Measurements from ENCODE around the gene BEND2. TPM values are rescaled to one million over a fixed set of nuclear protein-coding genes. Genes with fewer than 3 reads are reported as not detected.
"Not testable (repeated sequence)": the region's sequence is repeated elsewhere in the genome, so short reads cannot be mapped to it uniquely, and the experiment has no call there.

BEND2 gene
- total RNA-seq (10 to 100 TPM in 1 of 2 donors, under 1 TPM in 1; 0.07 to 11.9 TPM), total RNA-seq (0 reads per million in 2 donors)

GRCh38 chrX:18220786-18221185 lies at the start of gene BEND2:
Gene BEND2 (minus strand): TSS chrX:18220886. CDS start chrX:18220750, 136 bp downstream.
- DNase-seq (no peak), ATAC-seq (no peak)
- Mint-ChIP-seq H3K36me3 (ENCODE audit: low read depth) (no peaks in the 10 kb centered on the region), H3K4me3 (no peak within 1 kb of the TSS), H3K27ac (no peak within 1 kb of the TSS), H3K27me3 (peaks cover 5% of the 10 kb centered on the region), H3K4me1 (no peaks in the 10 kb centered on the region)
- H3K9me3 ChIP-seq (ENCODE audit: control insufficient read depth, low read length, poor library complexity, severe bottlenecking): no peaks in the 10 kb centered on the region

- H3K36me3 Mint-ChIP-seq (ENCODE audit: low read depth): no peaks in the 10 kb centered on the region
- no peak for DNase-seq
- no peaks in the 10 kb centered on the region for H3K4me1 Mint-ChIP-seq
- H3K9me3 ChIP-seq (ENCODE audit: control insufficient read depth, low read length, poor library complexity, severe bottlenecking): no peaks in the 10 kb centered on the region
- H3K27ac Mint-ChIP-seq: peak overlapping the region; percentile 8
- H3K4me3 Mint-ChIP-seq: no peak overlapping the region
- H3K27me3 Mint-ChIP-seq: no peaks in the 10 kb centered on the region
- no peak for ATAC-seq
Measured at GRCh38 chrX:18255059-18255458, 34.4 kb upstream of the BEND2 start.

GRCh38 chrX:18252644-18253359 lies 32.1 kb upstream of the BEND2 start:
- no peaks in the 10 kb centered on the region for H3K9me3 ChIP-seq (ENCODE audit: control insufficient read depth, low read length, poor library complexity, severe bottlenecking)
- ATAC-seq (no peak), DNase-seq (no peak)
- Mint-ChIP-seq H3K4me1 (no peaks in the 10 kb centered on the region), H3K27ac (no peak overlapping the region), H3K27me3 (no peaks in the 10 kb centered on the region), H3K4me3 (no peak overlapping the region), H3K36me3 (ENCODE audit: low read depth) (no peaks in the 10 kb centered on the region)

DNA sequence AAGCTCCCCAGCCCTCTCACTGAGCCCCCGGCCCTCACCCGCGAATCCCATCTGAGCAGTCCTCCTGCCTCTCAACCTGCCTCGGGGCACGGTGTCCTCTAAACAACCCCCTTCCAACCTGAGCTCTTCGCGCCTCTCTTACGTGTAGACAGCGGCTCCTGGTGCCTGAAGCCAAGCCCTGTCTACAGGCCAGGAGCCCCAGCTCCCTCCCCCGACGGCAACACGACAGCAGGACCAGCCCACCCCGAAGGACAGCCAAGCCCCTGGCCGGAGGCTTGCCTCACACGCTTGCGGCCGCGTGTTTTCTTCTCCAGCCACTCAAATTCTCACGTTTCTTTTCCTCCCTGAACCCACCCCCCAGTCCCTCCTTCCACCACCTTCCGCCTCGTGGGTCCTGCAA lies 9.0 kb upstream of the BEND2 start:
- peaks cover 11% of the 10 kb centered on the region for H3K27me3 Mint-ChIP-seq
- DNase-seq; ATAC-seq; H3K9me3 ChIP-seq (ENCODE audit: control insufficient read depth, low read length, poor library complexity, severe bottlenecking); H3K36me3 Mint-ChIP-seq (ENCODE audit: low read depth); H3K27ac Mint-ChIP-seq; H3K4me3 Mint-ChIP-seq; H3K4me1 Mint-ChIP-seq: not testable (repeated sequence)

GRCh38 chrX:18228069-18228468 lies 7.4 kb upstream of the BEND2 start:
- ATAC-seq (no peak), DNase-seq (no peak)
- Mint-ChIP-seq H3K4me1 (no peaks in the 10 kb centered on the region), H3K27me3 (peaks cover 11% of the 10 kb centered on the region), H3K36me3 (ENCODE audit: low read depth) (no peaks in the 10 kb centered on the region), H3K4me3 (no peak overlapping the region), H3K27ac (no peak overlapping the region)
- no peaks in the 10 kb centered on the region for H3K9me3 ChIP-seq (ENCODE audit: control insufficient read depth, low read length, poor library complexity, severe bottlenecking)

DNA sequence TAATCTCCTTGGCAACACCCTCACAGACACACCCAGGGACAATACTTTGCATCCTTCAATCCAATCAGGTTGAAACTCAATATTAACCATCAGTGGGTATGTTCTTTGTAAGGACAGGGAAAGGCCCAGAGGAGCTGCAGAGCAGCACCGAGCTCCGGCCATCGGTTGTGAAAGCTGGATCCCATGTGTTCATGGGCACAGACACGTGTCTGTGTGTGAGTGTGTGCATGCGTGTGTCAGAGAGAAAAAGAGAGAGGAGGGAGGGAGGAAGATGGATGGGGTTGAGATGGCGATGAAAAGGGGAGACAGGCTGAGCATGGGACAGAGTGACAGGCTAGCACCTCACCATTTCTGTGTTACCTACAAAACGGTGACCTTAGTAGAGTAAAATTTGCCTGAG lies 6.8 kb upstream of the BEND2 start:
- H3K4me1 Mint-ChIP-seq: no peaks in the 10 kb centered on the region
- H3K27ac Mint-ChIP-seq: no peak overlapping the region
- peaks cover 11% of the 10 kb centered on the region for H3K27me3 Mint-ChIP-seq
- H3K9me3 ChIP-seq (ENCODE audit: control insufficient read depth, low read length, poor library complexity, severe bottlenecking): no peaks in the 10 kb centered on the region
- H3K4me3 Mint-ChIP-seq: no peak overlapping the region
- DNase-seq: no peak
- no peaks in the 10 kb centered on the region for H3K36me3 Mint-ChIP-seq (ENCODE audit: low read depth)
- no peak for ATAC-seq

- DNase-seq: no peak
- no peak overlapping the region for H3K27ac Mint-ChIP-seq
- H3K36me3 Mint-ChIP-seq (ENCODE audit: low read depth): no peaks in the 10 kb centered on the region
- no peaks in the 10 kb centered on the region for H3K27me3 Mint-ChIP-seq
- ATAC-seq: no peak
- no peaks in the 10 kb centered on the region for H3K4me1 Mint-ChIP-seq
- no peaks in the 10 kb centered on the region for H3K9me3 ChIP-seq (ENCODE audit: control insufficient read depth, low read length, poor library complexity, severe bottlenecking)
- H3K4me3 Mint-ChIP-seq: no peak overlapping the region
Measured at GRCh38 chrX:18210470-18210869, 10.2 kb downstream of the BEND2 start.

DNA sequence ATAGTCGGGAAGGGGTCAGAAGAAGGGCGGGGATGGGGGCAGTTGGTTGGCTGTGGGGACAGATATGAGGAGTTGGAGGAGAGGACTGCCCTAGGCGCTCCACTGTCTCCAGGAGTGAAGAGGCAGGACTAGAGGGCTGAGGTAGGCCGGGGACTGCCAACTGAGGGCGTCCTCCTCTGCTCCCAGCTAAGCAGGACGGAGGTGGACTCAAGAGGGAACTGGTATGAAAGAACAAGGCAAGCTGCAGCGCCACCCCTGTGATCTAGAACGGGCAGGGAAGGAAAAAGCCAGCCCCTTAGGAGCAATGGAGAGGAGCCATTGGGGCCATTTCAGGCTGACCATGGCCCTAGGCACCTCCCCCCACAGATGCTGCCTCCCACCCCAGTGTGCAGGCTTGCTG lies 14.0 kb downstream of the BEND2 start:
- no peaks in the 10 kb centered on the region for H3K4me1 Mint-ChIP-seq
- no peak for ATAC-seq
- DNase-seq: no peak
- H3K27me3 Mint-ChIP-seq: no peaks in the 10 kb centered on the region
- H3K4me3 Mint-ChIP-seq: no peak overlapping the region
- H3K27ac Mint-ChIP-seq: no peak overlapping the region
- no peaks in the 10 kb centered on the region for H3K9me3 ChIP-seq (ENCODE audit: control insufficient read depth, low read length, poor library complexity, severe bottlenecking)
- no peaks in the 10 kb centered on the region for H3K36me3 Mint-ChIP-seq (ENCODE audit: low read depth)

DNA sequence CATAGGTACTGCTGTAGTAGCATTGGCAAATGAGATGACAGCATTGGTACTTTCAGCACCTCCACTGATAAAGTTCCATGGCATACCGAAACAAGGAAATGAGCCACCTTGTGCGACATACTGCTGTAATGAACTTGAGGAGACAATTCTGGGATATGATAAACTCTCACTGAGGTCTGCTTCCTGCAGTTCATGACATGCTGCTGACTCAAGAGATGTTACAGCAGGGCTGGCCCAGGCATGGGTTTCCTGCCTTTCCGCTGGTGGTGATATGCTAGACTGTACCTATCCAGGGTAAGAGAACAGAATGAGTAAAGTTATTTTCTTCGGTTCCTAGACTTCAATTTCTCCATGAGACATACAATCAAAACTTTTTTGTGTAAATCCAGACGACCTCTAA lies 17.1 kb downstream of the BEND2 start:
- no peaks in the 10 kb centered on the region for H3K27me3 Mint-ChIP-seq
- no peak overlapping the region for H3K27ac Mint-ChIP-seq
- DNase-seq: no peak
- ATAC-seq: no peak
- no peaks in the 10 kb centered on the region for H3K36me3 Mint-ChIP-seq (ENCODE audit: low read depth)
- H3K4me1 Mint-ChIP-seq: no peaks in the 10 kb centered on the region
- H3K9me3 ChIP-seq (ENCODE audit: control insufficient read depth, low read length, poor library complexity, severe bottlenecking): no peaks in the 10 kb centered on the region
- no peak overlapping the region for H3K4me3 Mint-ChIP-seq

DNA sequence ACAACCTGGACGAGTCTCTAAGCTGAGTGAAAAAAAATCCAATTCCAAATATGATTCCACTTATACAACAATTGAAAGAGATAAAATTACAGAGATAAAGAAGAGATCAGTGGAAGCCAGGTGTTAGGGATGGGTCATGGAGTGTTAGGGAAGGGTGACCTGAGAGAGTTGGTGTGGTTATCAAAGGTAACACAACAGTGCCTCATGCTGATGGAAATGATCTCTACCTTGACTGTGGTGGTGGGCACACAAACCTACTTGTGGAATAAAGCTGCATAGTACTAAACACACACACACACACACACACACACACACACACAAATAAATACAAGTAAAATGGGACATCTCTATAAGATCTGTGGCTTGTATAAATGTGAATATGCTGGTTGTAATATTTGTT lies 26.0 kb downstream of the BEND2 start:
- ATAC-seq: no peak

DNA sequence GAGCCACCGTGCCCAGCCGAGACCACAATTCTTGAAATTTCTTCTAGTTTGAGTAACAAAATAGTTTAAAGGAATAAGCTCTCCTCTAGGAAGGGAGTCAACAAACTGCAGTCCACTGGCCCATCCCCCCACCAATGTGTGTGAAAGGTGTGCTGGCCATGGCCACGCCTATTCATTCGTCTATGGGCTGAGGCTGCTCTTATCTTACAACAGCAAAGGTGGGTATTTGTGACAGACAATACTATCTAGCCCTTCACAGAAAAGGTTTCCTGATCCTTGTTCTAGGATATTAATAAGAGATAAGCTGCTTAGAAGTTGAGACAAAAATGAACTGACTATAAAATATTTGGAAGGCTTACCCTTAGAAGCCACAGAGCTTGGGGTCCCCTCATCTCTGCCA lies 41.2 kb downstream of the BEND2 start:
- no peak for DNase-seq
- no peaks in the 10 kb centered on the region for H3K9me3 ChIP-seq (ENCODE audit: control insufficient read depth, low read length, poor library complexity, severe bottlenecking)
- Mint-ChIP-seq H3K27me3 (peaks cover under 1% of the 10 kb centered on the region), H3K27ac (no peak overlapping the region), H3K4me3 (no peak overlapping the region), H3K36me3 (ENCODE audit: low read depth) (peaks cover 2% of the 10 kb centered on the region), H3K4me1 (no peaks in the 10 kb centered on the region)
- no peak for ATAC-seq

More for the DNA sequence above, 26.0 kb downstream of the BEND2 start:
- no peaks in the 10 kb centered on the region for H3K9me3 ChIP-seq (ENCODE audit: control insufficient read depth, low read length, poor library complexity, severe bottlenecking)
- no peaks in the 10 kb centered on the region for H3K4me1 Mint-ChIP-seq
- H3K27me3 Mint-ChIP-seq: no peaks in the 10 kb centered on the region
- no peak for DNase-seq
- no peak overlapping the region for H3K4me3 Mint-ChIP-seq
- no peaks in the 10 kb centered on the region for H3K36me3 Mint-ChIP-seq (ENCODE audit: low read depth)
- no peak overlapping the region for H3K27ac Mint-ChIP-seq

GRCh38 chrX:18174971-18175370 lies 45.7 kb downstream of the BEND2 start:
- Mint-ChIP-seq H3K27me3 (peaks cover 4% of the 10 kb centered on the region), H3K4me3 (no peak overlapping the region), H3K36me3 (ENCODE audit: low read depth) (peaks cover 2% of the 10 kb centered on the region), H3K27ac (no peak overlapping the region), H3K4me1 (no peaks in the 10 kb centered on the region)
- no peak for DNase-seq
- H3K9me3 ChIP-seq (ENCODE audit: control insufficient read depth, low read length, poor library complexity, severe bottlenecking): no peaks in the 10 kb centered on the region
- ATAC-seq: no peak

GRCh38 chrX:18174209-18174608 lies 46.5 kb downstream of the BEND2 start:
- Mint-ChIP-seq H3K4me3 (no peak overlapping the region), H3K4me1 (no peaks in the 10 kb centered on the region), H3K27me3 (peaks cover 4% of the 10 kb centered on the region), H3K36me3 (ENCODE audit: low read depth) (peaks cover 2% of the 10 kb centered on the region), H3K27ac (no peak overlapping the region)
- H3K9me3 ChIP-seq (ENCODE audit: control insufficient read depth, low read length, poor library complexity, severe bottlenecking): no peaks in the 10 kb centered on the region
- no peak for DNase-seq
- no peak for ATAC-seq

GRCh38 chrX:18173494-18174180 lies 47.0 kb downstream of the BEND2 start:
- H3K9me3 ChIP-seq (ENCODE audit: control insufficient read depth, low read length, poor library complexity, severe bottlenecking): no peaks in the 10 kb centered on the region
- Mint-ChIP-seq H3K27me3 (peaks cover 4% of the 10 kb centered on the region), H3K4me1 (no peaks in the 10 kb centered on the region), H3K27ac (no peak overlapping the region), H3K36me3 (ENCODE audit: low read depth) (peaks cover 2% of the 10 kb centered on the region), H3K4me3 (no peak overlapping the region)
- ATAC-seq (no peak), DNase-seq (no peak)
